HepG2 (cell line): ENCODE data around the gene ASXL1. TPM values are rescaled to one million over a fixed set of nuclear protein-coding genes. Genes with fewer than 3 reads are reported as not detected.

ENCODE experiments used
- DPF2 ChIP-seq: sonication (generic); formaldehyde crosslinking; IDR thresholded peaks from 2 replicates; pipeline ENCODE4 v1.4.0; 2020; ENCODE audit warnings: mild to moderate bottlenecking, low read depth, missing genetic modification reagents, borderline replicate concordance
- HDAC6 ChIP-seq: fragments of 200-600 bp; sonication (generic); IDR thresholded peaks from 2 replicates; pipeline ENCODE4 v1.7.0; 2017; ENCODE audit warnings: mild to moderate bottlenecking, antibody characterized with exemption, low read length, low read depth
- HNRNPH1 ChIP-seq: fragments of 200-400 bp; formaldehyde crosslinking; optimal IDR thresholded peaks from 2 replicates; pipeline ENCODE3; 2017; ENCODE audit warnings: mild to moderate bottlenecking, low read depth, low read length
- ISL2 ChIP-seq: sonication (generic); formaldehyde crosslinking; IDR thresholded peaks from 2 replicates; pipeline ENCODE4 v1.5.0; 2020; ENCODE audit warnings: missing genetic modification reagents
- NCOA2 ChIP-seq: sonication (generic); formaldehyde crosslinking; IDR thresholded peaks from 2 replicates; pipeline ENCODE4 v1.8.0; 2022; ENCODE audit warnings: inconsistent platforms
- PCBP2 ChIP-seq: fragments of 200-400 bp; formaldehyde crosslinking; optimal IDR thresholded peaks from 2 replicates; pipeline ENCODE3; 2018; ENCODE audit warnings: low read length, low read depth; ENCODE audit not compliant: poor library complexity, severe bottlenecking
- SIN3B ChIP-seq: fragments of 150-350 bp; IDR thresholded peaks from 2 replicates; pipeline ENCODE4 v1.6.1; 2014; ENCODE audit warnings: low read length
- ZNF652 ChIP-seq: IDR thresholded peaks from 2 replicates; pipeline ENCODE4 v1.6.1; 2016; ENCODE audit warnings: low read depth, borderline replicate concordance
- ZNF773 ChIP-seq: sonication (generic); formaldehyde crosslinking; IDR thresholded peaks from 2 replicates; pipeline ENCODE4 v1.4.0; 2020; ENCODE audit warnings: missing genetic modification reagents, borderline replicate concordance
- polyA plus RNA-seq, 8 experiments: library from polyadenylated mRNA; depleted of rRNA in 3 of 8; stranded (reverse) in 7 of 8; unstranded in 1 of 8; fragments of >200 nt; fragmentation: Illumina TruSeq in 4 of 8; extraction: Trizol in 4 of 8; gene quantifications; 2 replicates each; pipeline versions ENCODE4 v1.2.1 to v1.2.3, GENCODE V29; 2011 to 2016; ENCODE audit warnings: low read depth in 4 of 8, missing spikeins in 1 of 8, mixed read lengths in 1 of 8; ENCODE audit not compliant: insufficient read depth in 1 of 8
- total RNA-seq, 5 experiments: library from RNA; depleted of rRNA; stranded (reverse); fragments of >200 nt; fragmentation: Illumina TruSeq; extraction: Trizol; gene quantifications; 2 replicates each; pipeline ENCODE4 v1.2.3, GENCODE V29; 2016; ENCODE audit warnings: low read depth in 1 of 5
- TF ChIP-seq, protein P1 (sequence below): IDR thresholded peaks from 2 replicates; pipeline ENCODE4 v1.6.1; 2016
- TF ChIP-seq, protein P2 (sequence below), 2 experiments: fragments of 450-650 bp in 1 of 2; sonication (generic) in 1 of 2; formaldehyde crosslinking; IDR thresholded peaks; 2 replicates each; pipeline versions ENCODE4 v1.5.0 to v1.8.0; 2020 to 2022; ENCODE audit warnings: mild to moderate bottlenecking in 1 of 2, missing genetic modification reagents in 1 of 2
- TF ChIP-seq, protein P3 (sequence below): sonication (generic); formaldehyde crosslinking; IDR thresholded peaks from 2 replicates; pipeline ENCODE4 v1.5.1; 2020; ENCODE audit warnings: mild to moderate bottlenecking, missing genetic modification reagents, borderline replicate concordance
- TF ChIP-seq, protein P4 (sequence below): sonication (generic); formaldehyde crosslinking; IDR thresholded peaks from 2 replicates; pipeline ENCODE4 v1.4.0; 2020; ENCODE audit warnings: missing genetic modification reagents
- TF ChIP-seq, protein P5 (sequence below): sonication (generic); formaldehyde crosslinking; IDR thresholded peaks from 2 replicates; pipeline ENCODE4 v1.4.0; 2020; ENCODE audit warnings: mild to moderate bottlenecking, missing genetic modification reagents
- TF ChIP-seq, protein P6 (sequence below): sonication (generic); formaldehyde crosslinking; IDR thresholded peaks from 2 replicates; pipeline ENCODE4 v1.5.1; 2020; ENCODE audit warnings: mild to moderate bottlenecking, moderate library complexity, missing genetic modification reagents
- TF ChIP-seq, protein P7 (sequence below): conservative IDR thresholded peaks from 2 replicates; pipeline ENCODE4 v1.6.1; 2018; ENCODE audit warnings: missing genetic modification reagents

The ASXL1 gene
- total and polyA plus RNA-seq, 2 of the 13 experiments (the other 11 are each of a cell fraction or from before 2014, with no cell fraction given) = 62.1 to 74.8 TPM

DNA sequence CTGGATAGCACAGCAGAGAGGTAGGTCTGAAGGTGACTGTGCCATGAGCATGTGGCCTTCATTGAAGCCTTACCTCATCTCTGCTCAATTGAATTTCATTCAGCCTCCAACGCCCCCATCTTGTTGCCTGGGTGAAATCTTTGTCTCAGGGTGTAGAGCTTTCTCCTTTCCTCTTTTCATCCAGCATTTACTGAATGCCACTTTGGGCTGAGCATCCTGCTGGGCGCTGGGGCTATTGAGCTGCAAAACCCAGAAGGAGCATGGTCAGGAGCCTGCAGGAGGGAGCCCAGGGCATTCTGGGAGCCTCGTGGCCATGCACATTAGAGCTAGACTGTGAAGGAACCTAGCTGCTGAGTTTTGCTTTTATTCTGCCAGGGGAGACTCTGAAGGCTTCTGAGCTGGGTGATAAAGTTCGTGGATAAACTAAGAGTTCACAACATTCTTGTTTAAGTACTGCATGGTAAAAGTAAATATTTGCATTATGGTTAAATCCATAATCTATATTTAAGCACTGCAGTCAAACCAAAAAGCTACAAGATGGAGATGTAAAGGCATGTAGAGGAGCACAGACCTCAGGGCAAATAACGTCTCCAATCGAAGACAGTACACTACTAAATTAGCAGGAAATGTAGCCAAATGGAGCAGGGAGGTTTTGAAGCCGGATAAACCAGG lies 13.2 kb upstream of the ASXL1 start (continued):
- TF ChIP-seq PCBP2 (no peak), SIN3B (no peak), DPF2 (CRISPR knock-in tag) (peak; percentile 29; the same call in 1 of the 2 replicates), ISL2 (CRISPR knock-in tag) (0 out of 2 replicates have a peak, but pooled peaks have one; percentile 12), ZNF652 (CRISPR knock-in tag) (no peak), NCOA2 (CRISPR knock-in tag) (peak; percentile 50), ZNF773 (CRISPR knock-in tag) (no peak), HDAC6 (no peak), HNRNPH1 (no peak)
- TF ChIP-seq, protein P1, sequence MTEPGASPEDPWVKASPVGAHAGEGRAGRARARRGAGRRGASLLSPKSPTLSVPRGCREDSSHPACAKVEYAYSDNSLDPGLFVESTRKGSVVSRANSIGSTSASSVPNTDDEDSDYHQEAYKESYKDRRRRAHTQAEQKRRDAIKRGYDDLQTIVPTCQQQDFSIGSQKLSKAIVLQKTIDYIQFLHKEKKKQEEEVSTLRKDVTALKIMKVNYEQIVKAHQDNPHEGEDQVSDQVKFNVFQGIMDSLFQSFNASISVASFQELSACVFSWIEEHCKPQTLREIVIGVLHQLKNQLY (CRISPR knock-in tag) = peak; percentile 16; the same call in 1 of the 2 replicates
- TF ChIP-seq, protein P2, sequence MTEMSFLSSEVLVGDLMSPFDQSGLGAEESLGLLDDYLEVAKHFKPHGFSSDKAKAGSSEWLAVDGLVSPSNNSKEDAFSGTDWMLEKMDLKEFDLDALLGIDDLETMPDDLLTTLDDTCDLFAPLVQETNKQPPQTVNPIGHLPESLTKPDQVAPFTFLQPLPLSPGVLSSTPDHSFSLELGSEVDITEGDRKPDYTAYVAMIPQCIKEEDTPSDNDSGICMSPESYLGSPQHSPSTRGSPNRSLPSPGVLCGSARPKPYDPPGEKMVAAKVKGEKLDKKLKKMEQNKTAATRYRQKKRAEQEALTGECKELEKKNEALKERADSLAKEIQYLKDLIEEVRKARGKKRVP (CRISPR knock-in tag; IDR thresholded peaks at IDR 0.05) = peak in 1 of 2 experiments; percentile 28; a peak in 1 of 4 replicates
- TF ChIP-seq, protein P3, sequence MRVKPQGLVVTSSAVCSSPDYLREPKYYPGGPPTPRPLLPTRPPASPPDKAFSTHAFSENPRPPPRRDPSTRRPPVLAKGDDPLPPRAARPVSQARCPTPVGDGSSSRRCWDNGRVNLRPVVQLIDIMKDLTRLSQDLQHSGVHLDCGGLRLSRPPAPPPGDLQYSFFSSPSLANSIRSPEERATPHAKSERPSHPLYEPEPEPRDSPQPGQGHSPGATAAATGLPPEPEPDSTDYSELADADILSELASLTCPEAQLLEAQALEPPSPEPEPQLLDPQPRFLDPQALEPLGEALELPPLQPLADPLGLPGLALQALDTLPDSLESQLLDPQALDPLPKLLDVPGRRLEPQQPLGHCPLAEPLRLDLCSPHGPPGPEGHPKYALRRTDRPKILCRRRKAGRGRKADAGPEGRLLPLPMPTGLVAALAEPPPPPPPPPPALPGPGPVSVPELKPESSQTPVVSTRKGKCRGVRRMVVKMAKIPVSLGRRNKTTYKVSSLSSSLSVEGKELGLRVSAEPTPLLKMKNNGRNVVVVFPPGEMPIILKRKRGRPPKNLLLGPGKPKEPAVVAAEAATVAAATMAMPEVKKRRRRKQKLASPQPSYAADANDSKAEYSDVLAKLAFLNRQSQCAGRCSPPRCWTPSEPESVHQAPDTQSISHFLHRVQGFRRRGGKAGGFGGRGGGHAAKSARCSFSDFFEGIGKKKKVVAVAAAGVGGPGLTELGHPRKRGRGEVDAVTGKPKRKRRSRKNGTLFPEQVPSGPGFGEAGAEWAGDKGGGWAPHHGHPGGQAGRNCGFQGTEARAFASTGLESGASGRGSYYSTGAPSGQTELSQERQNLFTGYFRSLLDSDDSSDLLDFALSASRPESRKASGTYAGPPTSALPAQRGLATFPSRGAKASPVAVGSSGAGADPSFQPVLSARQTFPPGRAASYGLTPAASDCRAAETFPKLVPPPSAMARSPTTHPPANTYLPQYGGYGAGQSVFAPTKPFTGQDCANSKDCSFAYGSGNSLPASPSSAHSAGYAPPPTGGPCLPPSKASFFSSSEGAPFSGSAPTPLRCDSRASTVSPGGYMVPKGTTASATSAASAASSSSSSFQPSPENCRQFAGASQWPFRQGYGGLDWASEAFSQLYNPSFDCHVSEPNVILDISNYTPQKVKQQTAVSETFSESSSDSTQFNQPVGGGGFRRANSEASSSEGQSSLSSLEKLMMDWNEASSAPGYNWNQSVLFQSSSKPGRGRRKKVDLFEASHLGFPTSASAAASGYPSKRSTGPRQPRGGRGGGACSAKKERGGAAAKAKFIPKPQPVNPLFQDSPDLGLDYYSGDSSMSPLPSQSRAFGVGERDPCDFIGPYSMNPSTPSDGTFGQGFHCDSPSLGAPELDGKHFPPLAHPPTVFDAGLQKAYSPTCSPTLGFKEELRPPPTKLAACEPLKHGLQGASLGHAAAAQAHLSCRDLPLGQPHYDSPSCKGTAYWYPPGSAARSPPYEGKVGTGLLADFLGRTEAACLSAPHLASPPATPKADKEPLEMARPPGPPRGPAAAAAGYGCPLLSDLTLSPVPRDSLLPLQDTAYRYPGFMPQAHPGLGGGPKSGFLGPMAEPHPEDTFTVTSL (CRISPR knock-in tag) = no peak
- TF ChIP-seq, protein P4, sequence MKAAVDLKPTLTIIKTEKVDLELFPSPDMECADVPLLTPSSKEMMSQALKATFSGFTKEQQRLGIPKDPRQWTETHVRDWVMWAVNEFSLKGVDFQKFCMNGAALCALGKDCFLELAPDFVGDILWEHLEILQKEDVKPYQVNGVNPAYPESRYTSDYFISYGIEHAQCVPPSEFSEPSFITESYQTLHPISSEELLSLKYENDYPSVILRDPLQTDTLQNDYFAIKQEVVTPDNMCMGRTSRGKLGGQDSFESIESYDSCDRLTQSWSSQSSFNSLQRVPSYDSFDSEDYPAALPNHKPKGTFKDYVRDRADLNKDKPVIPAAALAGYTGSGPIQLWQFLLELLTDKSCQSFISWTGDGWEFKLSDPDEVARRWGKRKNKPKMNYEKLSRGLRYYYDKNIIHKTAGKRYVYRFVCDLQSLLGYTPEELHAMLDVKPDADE (CRISPR knock-in tag) = no peak
- TF ChIP-seq, protein P5, sequence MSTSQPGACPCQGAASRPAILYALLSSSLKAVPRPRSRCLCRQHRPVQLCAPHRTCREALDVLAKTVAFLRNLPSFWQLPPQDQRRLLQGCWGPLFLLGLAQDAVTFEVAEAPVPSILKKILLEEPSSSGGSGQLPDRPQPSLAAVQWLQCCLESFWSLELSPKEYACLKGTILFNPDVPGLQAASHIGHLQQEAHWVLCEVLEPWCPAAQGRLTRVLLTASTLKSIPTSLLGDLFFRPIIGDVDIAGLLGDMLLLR (CRISPR knock-in tag) = no peak
- TF ChIP-seq, protein P6, sequence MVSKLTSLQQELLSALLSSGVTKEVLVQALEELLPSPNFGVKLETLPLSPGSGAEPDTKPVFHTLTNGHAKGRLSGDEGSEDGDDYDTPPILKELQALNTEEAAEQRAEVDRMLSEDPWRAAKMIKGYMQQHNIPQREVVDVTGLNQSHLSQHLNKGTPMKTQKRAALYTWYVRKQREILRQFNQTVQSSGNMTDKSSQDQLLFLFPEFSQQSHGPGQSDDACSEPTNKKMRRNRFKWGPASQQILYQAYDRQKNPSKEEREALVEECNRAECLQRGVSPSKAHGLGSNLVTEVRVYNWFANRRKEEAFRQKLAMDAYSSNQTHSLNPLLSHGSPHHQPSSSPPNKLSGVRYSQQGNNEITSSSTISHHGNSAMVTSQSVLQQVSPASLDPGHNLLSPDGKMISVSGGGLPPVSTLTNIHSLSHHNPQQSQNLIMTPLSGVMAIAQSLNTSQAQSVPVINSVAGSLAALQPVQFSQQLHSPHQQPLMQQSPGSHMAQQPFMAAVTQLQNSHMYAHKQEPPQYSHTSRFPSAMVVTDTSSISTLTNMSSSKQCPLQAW (CRISPR knock-in tag) = peak; percentile 57; the same call in 1 of the 2 replicates
- TF ChIP-seq, protein P7, sequence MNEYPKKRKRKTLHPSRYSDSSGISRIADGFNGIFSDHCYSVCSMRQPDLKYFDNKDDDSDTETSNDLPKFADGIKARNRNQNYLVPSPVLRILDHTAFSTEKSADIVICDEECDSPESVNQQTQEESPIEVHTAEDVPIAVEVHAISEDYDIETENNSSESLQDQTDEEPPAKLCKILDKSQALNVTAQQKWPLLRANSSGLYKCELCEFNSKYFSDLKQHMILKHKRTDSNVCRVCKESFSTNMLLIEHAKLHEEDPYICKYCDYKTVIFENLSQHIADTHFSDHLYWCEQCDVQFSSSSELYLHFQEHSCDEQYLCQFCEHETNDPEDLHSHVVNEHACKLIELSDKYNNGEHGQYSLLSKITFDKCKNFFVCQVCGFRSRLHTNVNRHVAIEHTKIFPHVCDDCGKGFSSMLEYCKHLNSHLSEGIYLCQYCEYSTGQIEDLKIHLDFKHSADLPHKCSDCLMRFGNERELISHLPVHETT (CRISPR knock-in tag) = no peak
